ENCODE measurements around the gene PLEKHA6.

Gene PLEKHA6

GRCh38 chr1:204302769-204303168, 57.0 kb downstream of the PLEKHA6 start:
- Histone ChIP-seq H2BK120ac (ENCODE audit: low read depth, low read length) (no peak overlapping the region), H3K4me1 (ENCODE audit: control insufficient read depth, insufficient read depth, low read depth, low read length) (peaks cover 3% of the 10 kb centered on the region), H3K9me3 (ENCODE audit: control insufficient read depth, low read length) (no peaks in the 10 kb centered on the region), H4K91ac (ENCODE audit: low read length) (no peak overlapping the region), H4K8ac (ENCODE audit: low read length) (no peak overlapping the region), H3K23ac (ENCODE audit: low read length in 2 of 2) (no peak overlapping the region), H3K79me1 (replicated peaks; ENCODE audit: low read length, poor library complexity, severe bottlenecking) (no peaks in the 10 kb centered on the region), H3K18ac (ENCODE audit: low read depth in 1 of 2, low read length in 2 of 2) (no peak overlapping the region), H3K36me3 (ENCODE audit: control insufficient read depth in 1 of 2, insufficient read depth in 2 of 2, low read depth in 1 of 2, low read length in 2 of 2) (no peaks in the 10 kb centered on the region), H3K27me3 (ENCODE audit: control insufficient read depth in 1 of 2, insufficient read depth in 1 of 2, low read length in 2 of 2) (peaks cover 67 to 74% of the 10 kb centered on the region in 2 experiments), H2AK5ac (ENCODE audit: low read length, severe bottlenecking) (no peak overlapping the region), H2AFZ (ENCODE audit: low read depth, low read length) (no peak overlapping the region), H3K27ac (ENCODE audit: low read length, poor library complexity, severe bottlenecking) (no peak overlapping the region), H3K14ac (ENCODE audit: low read length in 2 of 2) (no peak overlapping the region), H3K4ac (ENCODE audit: low read depth in 1 of 2, low read length in 2 of 2) (no peak overlapping the region), H2BK15ac (ENCODE audit: low read depth, poor library complexity, severe bottlenecking) (no peak overlapping the region), H2BK5ac (ENCODE audit: low read depth, low read length, poor library complexity, severe bottlenecking) (no peak overlapping the region), H3K4me2 (ENCODE audit: low read length, poor library complexity, severe bottlenecking) (no peak overlapping the region), H3K9ac (ENCODE audit: low read length) (no peak overlapping the region), H2BK12ac (ENCODE audit: low read length in 2 of 2) (no peak overlapping the region), H3K4me3 (ENCODE audit: insufficient read depth in 1 of 2, low read depth in 1 of 2, low read length in 2 of 2) (no peak overlapping the region)
- 92% methylated on average over 3 of the region's 3 CpGs for WGBS
- DNase-seq = no peak

- Histone ChIP-seq H3K79me1 (replicated peaks; ENCODE audit: low read length, poor library complexity, severe bottlenecking) (no peaks in the 10 kb centered on the region), H2BK15ac (ENCODE audit: low read depth, poor library complexity, severe bottlenecking) (peak overlapping the region; percentile 37), H4K8ac (ENCODE audit: low read length) (no peak overlapping the region), H2AFZ (ENCODE audit: low read depth, low read length) (no peak overlapping the region), H3K14ac (ENCODE audit: low read length in 2 of 2) (peak overlapping the region in 1 of 2 experiments; percentile 76), H3K9ac (ENCODE audit: low read length) (no peak overlapping the region), H3K4me1 (ENCODE audit: control insufficient read depth, insufficient read depth, low read depth, low read length) (peaks cover 3% of the 10 kb centered on the region), H2BK12ac (ENCODE audit: low read length in 2 of 2) (peak overlapping the region in 1 of 2 experiments; percentile 48), H3K23ac (ENCODE audit: low read length in 2 of 2) (no peak overlapping the region), H3K36me3 (ENCODE audit: control insufficient read depth in 1 of 2, insufficient read depth in 2 of 2, low read depth in 1 of 2, low read length in 2 of 2) (no peaks in the 10 kb centered on the region), H3K4me2 (ENCODE audit: low read length, poor library complexity, severe bottlenecking) (no peak overlapping the region), H3K18ac (ENCODE audit: low read depth in 1 of 2, low read length in 2 of 2) (peak overlapping the region in 1 of 2 experiments; percentile 21), H4K91ac (ENCODE audit: low read length) (no peak overlapping the region), H2AK5ac (ENCODE audit: low read length, severe bottlenecking) (no peak overlapping the region), H3K4me3 (ENCODE audit: insufficient read depth in 1 of 2, low read depth in 1 of 2, low read length in 2 of 2) (peak overlapping the region in 1 of 2 experiments; percentile 35), H3K27me3 (ENCODE audit: control insufficient read depth in 1 of 2, insufficient read depth in 1 of 2, low read length in 2 of 2) (peaks cover 62 to 71% of the 10 kb centered on the region in 2 experiments), H3K9me3 (ENCODE audit: control insufficient read depth, low read length) (no peaks in the 10 kb centered on the region), H3K4ac (ENCODE audit: low read depth in 1 of 2, low read length in 2 of 2) (no peak overlapping the region), H2BK120ac (ENCODE audit: low read depth, low read length) (no peak overlapping the region), H3K27ac (ENCODE audit: low read length, poor library complexity, severe bottlenecking) (no peak overlapping the region), H2BK5ac (ENCODE audit: low read depth, low read length, poor library complexity, severe bottlenecking) (no peak overlapping the region)
- 92% methylated on average over 4 of the region's 7 CpGs for WGBS
- no peak for DNase-seq
Measured at GRCh38 chr1:204301171-204301957, 58.4 kb downstream of the PLEKHA6 start.

- Histone ChIP-seq H3K27ac (ENCODE audit: low read length, poor library complexity, severe bottlenecking) (no peak overlapping the region), H2AK5ac (ENCODE audit: low read length, severe bottlenecking) (no peak overlapping the region), H3K4me2 (ENCODE audit: low read length, poor library complexity, severe bottlenecking) (no peak overlapping the region), H4K8ac (ENCODE audit: low read length) (no peak overlapping the region), H2BK120ac (ENCODE audit: low read depth, low read length) (no peak overlapping the region), H3K9me3 (ENCODE audit: control insufficient read depth, low read length) (no peaks in the 10 kb centered on the region), H3K4ac (ENCODE audit: low read depth in 1 of 2, low read length in 2 of 2) (peak overlapping the region in 1 of 2 experiments; percentile 41), H3K9ac (ENCODE audit: low read length) (no peak overlapping the region), H3K79me1 (replicated peaks; ENCODE audit: low read length, poor library complexity, severe bottlenecking) (no peaks in the 10 kb centered on the region), H2BK12ac (ENCODE audit: low read length in 2 of 2) (peak overlapping the region in 1 of 2 experiments; percentile 42), H3K4me3 (ENCODE audit: insufficient read depth in 1 of 2, low read depth in 1 of 2, low read length in 2 of 2) (no peak overlapping the region), H3K36me3 (ENCODE audit: control insufficient read depth in 1 of 2, insufficient read depth in 2 of 2, low read depth in 1 of 2, low read length in 2 of 2) (no peaks in the 10 kb centered on the region), H3K14ac (ENCODE audit: low read length in 2 of 2) (no peak overlapping the region), H2AFZ (ENCODE audit: low read depth, low read length) (no peak overlapping the region), H2BK15ac (ENCODE audit: low read depth, poor library complexity, severe bottlenecking) (no peak overlapping the region), H3K18ac (ENCODE audit: low read depth in 1 of 2, low read length in 2 of 2) (no peak overlapping the region), H2BK5ac (ENCODE audit: low read depth, low read length, poor library complexity, severe bottlenecking) (no peak overlapping the region), H4K91ac (ENCODE audit: low read length) (no peak overlapping the region), H3K27me3 (ENCODE audit: control insufficient read depth in 1 of 2, insufficient read depth in 1 of 2, low read length in 2 of 2) (peaks cover 51 to 68% of the 10 kb centered on the region in 2 experiments), H3K4me1 (ENCODE audit: control insufficient read depth, insufficient read depth, low read depth, low read length) (peaks cover 7% of the 10 kb centered on the region), H3K23ac (ENCODE audit: low read length in 2 of 2) (no peak overlapping the region)
- DNase-seq = no peak
- WGBS = 82% methylated on average over 3 of the region's 3 CpGs
Measured at GRCh38 chr1:204299814-204300365, 59.8 kb downstream of the PLEKHA6 start.

GRCh38 chr1:204296431-204296988, 63.2 kb downstream of the PLEKHA6 start:
- Histone ChIP-seq H2BK15ac (ENCODE audit: low read depth, poor library complexity, severe bottlenecking) (no peak overlapping the region), H4K91ac (ENCODE audit: low read length) (no peak overlapping the region), H3K18ac (ENCODE audit: low read depth in 1 of 2, low read length in 2 of 2) (peak overlapping the region; percentile 61 to 78), H3K27ac (ENCODE audit: low read length, poor library complexity, severe bottlenecking) (peak overlapping the region; percentile 0), H4K8ac (ENCODE audit: low read length) (peak overlapping the region; percentile 0), H2AFZ (ENCODE audit: low read depth, low read length) (no peak overlapping the region), H3K27me3 (ENCODE audit: control insufficient read depth in 1 of 2, insufficient read depth in 1 of 2, low read length in 2 of 2) (peaks cover 42 to 72% of the 10 kb centered on the region in 2 experiments), H3K4ac (ENCODE audit: low read depth in 1 of 2, low read length in 2 of 2) (no peak overlapping the region), H3K4me3 (ENCODE audit: insufficient read depth in 1 of 2, low read depth in 1 of 2, low read length in 2 of 2) (no peak overlapping the region), H2BK12ac (ENCODE audit: low read length in 2 of 2) (peak overlapping the region in 1 of 2 experiments; percentile 59), H3K4me2 (ENCODE audit: low read length, poor library complexity, severe bottlenecking) (no peak overlapping the region), H3K36me3 (ENCODE audit: control insufficient read depth in 1 of 2, insufficient read depth in 2 of 2, low read depth in 1 of 2, low read length in 2 of 2) (no peaks in the 10 kb centered on the region), H3K23ac (ENCODE audit: low read length in 2 of 2) (no peak overlapping the region), H3K9me3 (ENCODE audit: control insufficient read depth, low read length) (no peaks in the 10 kb centered on the region), H3K79me1 (replicated peaks; ENCODE audit: low read length, poor library complexity, severe bottlenecking) (no peaks in the 10 kb centered on the region), H2BK5ac (ENCODE audit: low read depth, low read length, poor library complexity, severe bottlenecking) (no peak overlapping the region), H2AK5ac (ENCODE audit: low read length, severe bottlenecking) (no peak overlapping the region), H2BK120ac (ENCODE audit: low read depth, low read length) (no peak overlapping the region), H3K4me1 (ENCODE audit: control insufficient read depth, insufficient read depth, low read depth, low read length) (peaks cover 7% of the 10 kb centered on the region), H3K9ac (ENCODE audit: low read length) (no peak overlapping the region), H3K14ac (ENCODE audit: low read length in 2 of 2) (no peak overlapping the region)
- 6% methylated on average over 6 of the region's 7 CpGs for WGBS
- DNase-seq = peak; percentile 72

Data from mesenchymal stem cell (in vitro differentiated cells and primary cell).